ENCODE data around the gene KLHL14.
"Not testable (repeated sequence)": the region's sequence is repeated elsewhere in the genome, so short reads cannot be mapped to it uniquely, and the experiment has no call there.

KLHL14 gene

DNA sequence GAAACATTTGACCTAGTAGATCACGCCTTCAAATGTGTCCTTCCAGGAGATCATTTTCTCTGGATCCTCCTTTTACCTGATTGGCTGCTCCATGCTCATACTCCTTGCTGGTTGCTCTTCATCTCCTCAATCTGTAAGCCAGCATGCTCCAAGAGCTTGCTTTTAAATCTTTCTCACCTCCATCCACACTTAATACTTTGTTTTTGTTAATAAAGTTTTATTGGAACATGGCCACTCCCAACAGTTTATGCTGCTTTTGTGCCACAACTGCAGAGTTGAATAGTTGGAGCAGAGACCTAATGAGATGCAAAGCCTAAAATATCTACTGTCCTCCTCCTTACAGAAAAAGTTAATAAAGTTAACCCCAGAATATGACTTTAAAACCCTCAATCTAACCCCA is 60.0 kb downstream of the KLHL14 start:
- DNase-seq: no peak

DNA sequence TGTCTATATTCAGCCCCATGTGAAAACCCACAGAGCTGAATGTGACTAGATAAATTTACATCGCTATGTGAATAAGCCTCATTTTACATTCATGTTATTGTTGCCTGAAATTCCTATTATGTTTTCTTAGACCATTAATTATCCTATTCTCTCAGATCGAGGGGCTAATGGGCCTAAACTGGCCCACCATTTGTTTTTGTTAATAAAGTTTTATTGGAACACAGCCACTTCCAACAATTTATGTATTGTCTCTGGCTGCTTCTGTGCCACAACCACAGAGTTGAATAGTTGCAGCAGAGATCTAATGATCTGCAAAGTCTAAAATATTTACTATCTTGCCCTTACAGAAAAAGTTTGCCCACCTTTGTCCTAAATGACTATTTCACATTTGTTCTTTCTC is 61.0 kb downstream of the KLHL14 start:
- DNase-seq: no peak

GRCh38 chr18:32707586-32707985 is 65.2 kb downstream of the KLHL14 start:
- no peak for DNase-seq

DNA sequence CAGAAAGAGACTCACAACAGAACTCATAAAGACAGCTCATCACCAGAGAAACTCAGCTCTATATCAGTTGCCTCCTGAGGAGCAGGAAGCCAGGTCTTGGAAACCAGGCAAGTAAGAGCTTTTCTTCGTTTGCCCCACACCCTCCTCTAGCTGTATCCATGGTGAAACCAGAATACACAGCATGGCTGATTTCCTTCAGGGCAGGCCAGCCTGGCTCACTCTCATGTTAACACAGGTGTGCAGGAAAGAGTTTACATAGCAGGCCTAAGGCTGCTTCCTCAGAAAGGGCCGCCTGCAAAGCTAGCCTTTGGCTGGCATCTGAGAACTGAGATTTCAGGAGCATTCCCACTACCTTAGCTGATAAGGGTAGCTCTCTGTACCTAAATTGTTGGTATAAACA is 65.7 kb downstream of the KLHL14 start:
- DNase-seq: no peak

DNA sequence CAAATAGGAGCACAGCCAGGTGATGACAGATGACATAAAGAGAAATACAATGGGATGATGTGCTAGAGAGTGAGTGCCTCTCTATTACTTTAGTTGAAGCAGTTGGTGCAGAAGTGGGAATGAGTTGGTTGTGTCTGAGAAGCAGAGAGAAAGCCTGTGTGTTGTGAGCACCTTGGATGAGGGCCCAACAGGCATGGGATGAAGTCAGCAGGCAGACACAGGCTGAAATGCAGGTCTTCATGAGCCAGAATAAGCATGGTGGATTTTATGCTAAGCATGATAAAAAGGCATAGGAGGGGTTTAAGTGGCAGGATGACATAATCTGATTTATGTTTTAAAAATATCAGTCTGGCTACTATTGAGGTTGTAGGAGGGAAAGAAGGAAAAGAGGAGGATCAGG is 71.5 kb downstream of the KLHL14 start:
- DNase-seq: no peak

GRCh38 chr18:32698153-32698552 is 74.7 kb downstream of the KLHL14 start:
- no peak for DNase-seq

- no peak for DNase-seq
These were observed 76.4 kb downstream of the KLHL14 start for GRCh38 chr18:32696376-32696775.

GRCh38 chr18:32695534-32695933 is 77.3 kb downstream of the KLHL14 start:
- DNase-seq: no peak

DNA sequence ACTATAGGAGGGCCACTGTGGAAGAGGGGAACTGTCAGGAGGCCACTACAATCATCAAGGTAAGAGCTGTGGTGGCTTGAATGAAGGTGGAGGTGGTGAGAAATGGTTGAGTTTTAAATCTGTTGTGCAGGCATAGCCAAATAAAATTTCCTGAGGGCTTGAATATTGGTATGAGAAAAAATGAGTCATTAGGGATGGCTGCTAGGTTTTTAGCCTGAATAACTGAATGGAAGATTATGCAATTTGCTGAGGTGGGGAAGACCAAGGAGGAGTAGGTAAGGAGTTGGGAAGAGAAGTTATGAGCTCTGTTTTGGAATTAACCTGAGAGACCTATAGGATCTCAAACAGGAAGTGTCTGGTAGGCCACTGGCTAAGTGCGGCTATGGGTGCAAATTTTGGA is 84.0 kb downstream of the KLHL14 start:
- no peak for DNase-seq

DNA sequence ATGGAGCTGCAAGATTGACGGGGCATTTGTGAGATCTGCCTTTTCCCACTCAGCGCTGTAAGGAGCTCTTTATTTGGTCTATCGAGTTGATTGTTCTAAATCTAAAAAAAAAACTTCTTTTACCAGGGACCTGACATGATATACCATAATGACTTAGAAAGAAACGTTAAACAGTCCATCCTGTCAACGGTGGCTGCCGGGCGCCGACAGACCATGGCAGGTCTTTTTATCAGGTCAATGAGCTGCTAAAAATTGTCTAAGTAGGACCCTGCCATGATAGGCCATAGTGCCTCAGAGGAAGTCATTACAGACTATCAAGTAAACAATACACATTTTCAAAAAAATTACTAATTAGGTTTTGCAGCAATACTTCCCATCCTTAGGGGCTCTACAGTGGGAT is 87.9 kb downstream of the KLHL14 start:
- no peak for DNase-seq

DNA sequence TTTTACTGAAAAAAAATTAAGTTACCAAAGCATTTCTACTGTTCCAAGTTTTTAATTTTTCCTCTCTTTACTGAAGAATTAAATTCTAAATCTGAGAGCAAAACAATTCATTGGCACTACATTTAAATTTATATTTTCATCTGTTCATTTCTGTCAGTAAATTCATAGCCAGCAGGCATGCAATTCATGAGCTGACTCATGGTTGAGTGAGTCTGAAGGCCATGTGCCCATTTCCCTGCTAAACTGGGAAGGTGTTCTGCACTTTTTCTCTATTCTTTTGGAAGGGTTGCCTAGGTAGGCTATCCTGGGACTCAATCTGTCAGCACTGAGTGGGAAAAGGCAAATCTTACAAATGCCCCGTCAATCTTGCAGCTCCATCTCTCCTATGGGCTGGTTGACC is 88.7 kb downstream of the KLHL14 start:
- DNase-seq: no peak

DNA sequence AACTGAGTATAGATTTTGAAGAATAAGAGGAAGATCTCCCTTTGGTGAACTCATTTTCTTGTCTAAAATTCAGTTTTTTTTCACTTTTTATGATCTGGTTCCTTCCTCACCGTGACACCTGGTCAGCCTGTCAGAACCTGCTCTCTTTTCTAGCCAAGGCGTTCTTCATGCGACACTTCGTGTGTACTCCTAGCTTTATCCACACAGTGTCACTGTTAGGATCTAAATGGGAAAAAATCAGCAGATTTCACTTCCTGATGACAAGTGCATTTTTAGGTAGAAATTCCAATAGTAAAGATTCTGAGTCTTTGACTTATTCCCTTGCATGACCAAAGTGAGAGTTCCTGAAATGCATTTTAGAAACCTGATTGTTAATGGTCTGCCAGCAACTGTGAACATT is 89.8 kb downstream of the KLHL14 start:
- no peak for DNase-seq

GRCh38 chr18:32677578-32677977 is 95.2 kb downstream of the KLHL14 start:
- no peak for DNase-seq

GRCh38 chr18:32674491-32674890 is 98.3 kb downstream of the KLHL14 start:
- no peak for DNase-seq

- DNase-seq: no peak
These were observed 100.4 kb downstream of the KLHL14 start for GRCh38 chr18:32672398-32672797.

DNA sequence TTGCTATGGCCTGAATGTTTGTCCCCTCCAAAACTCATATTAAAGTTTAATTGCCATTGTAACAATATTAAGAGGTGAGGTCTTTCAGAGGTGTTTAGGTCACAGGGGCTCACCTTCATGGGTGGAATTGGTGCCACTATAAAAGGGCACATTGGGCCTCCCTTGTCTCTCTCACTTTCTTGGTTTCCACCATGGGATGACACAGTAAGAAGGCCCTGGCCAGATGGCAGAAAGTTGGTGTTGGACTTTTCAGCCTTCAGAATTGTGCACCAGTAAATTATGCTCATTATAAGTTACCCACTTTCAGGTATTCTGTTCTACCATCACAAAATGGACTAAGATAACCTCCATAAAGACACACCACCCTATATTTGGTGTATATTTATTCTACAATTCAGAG is 102.1 kb downstream of the KLHL14 start:
- DNase-seq: no peak

GRCh38 chr18:32669549-32670165 is 103.2 kb downstream of the KLHL14 start:
- no peak for DNase-seq

DNA sequence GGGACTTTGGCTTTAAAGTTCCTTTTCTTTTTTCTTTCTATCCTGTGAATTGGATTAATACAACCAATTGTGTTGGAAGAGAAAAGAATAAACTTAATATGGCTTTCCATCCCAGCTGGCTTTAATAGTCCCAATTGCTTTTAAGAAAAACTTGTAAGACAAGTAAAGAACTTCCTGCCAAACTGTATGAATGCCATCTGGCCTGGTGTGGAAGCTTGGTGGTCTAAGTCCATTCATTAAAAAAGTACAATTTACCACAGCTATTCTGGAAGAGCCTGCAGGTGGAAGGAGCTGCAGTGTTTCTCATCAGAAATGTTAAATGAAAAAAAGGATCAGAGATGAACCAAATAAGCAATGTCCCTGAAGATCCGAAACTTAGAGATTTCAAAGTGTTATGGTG is 103.9 kb downstream of the KLHL14 start:
- no peak for DNase-seq

GRCh38 chr18:32661486-32662299 is 111.1 kb downstream of the KLHL14 start:
- DNase-seq: no peak

DNA sequence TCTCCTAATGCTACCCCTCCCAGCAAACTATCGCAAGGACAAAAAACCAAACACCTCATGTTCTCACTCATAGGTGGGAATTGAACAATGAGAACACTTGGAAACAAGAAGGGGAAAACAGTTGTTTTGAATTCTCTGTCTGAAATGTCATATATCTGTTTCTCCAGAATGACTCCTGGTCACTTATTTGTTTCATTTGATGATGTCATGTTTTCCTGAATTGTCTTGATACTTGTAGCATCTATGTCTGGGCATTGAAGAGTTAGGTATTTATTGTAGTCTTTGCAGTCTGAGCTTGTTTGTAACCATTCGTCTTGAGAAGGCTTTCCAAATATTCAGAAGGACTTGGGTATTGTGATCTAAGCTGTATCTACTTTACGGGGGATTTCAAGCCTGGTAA is 118.3 kb downstream of the KLHL14 start:
- not testable (repeated sequence) for DNase-seq

DNA sequence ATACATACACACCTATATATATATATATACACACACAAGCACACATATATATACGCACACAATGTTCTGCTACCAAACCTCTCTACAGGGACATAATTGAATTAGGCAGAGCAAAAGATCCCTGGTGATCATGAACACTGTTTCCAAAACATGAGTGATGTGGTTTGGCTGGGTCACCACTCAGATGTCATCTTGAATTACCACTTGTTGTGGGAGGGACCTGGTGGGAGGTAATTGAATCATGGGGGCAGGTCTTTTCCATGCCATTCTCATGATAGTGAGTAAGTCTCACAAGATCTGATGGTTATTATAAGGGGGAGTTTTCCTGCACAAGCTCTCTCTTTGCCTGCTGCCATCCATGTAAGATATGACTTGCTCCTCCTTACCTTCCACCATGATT is 135.2 kb downstream of the KLHL14 start:
- not testable (repeated sequence) for DNase-seq

DNA sequence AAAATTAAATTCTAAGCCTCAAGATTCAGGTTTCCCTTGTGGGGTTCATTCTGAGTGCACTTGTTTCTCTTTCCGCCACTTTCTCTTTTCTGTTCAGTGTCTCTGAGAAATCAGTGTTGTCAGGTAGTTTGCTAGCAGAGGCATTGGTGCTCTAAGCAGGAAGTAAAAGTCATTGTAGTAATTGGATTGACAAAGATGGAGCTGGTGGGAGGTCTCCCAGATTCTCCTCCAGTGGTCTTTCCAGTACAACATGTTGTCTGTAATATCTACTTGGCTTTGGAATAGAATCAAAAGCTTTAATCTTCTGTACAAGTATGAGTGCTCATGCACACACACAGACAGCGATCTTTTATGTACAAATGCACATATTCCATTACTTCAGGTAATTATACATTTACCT is 135.6 kb downstream of the KLHL14 start:
- DNase-seq: no peak

DNA sequence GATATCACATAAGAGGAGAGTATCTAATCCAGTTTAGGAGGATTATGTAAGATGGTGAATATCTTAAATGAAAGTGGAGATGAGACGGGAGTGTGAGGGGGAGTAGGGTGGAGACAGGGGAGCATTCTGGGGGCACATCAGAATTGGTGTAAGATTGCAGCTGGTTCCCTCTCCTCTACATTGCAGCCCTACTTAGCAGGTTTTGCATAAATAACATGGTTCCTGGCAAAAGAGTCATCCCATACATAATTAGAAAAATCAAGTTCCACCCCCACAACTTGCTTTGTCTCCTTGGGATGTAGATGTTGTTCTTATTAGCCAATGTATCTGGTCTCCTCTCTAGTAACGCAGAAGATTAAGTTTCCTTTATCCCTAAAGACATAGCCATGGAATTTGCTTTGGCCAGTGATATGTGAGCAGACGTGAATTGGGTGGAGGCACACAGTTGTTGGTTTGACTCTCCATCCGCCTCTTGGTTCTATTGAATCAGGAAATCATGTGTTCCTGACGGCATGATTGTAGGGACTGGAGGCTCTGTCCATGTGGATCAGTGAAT is 137.9 kb downstream of the KLHL14 start:
- DNase-seq: no peak

- DNase-seq: no peak
These were observed 142.7 kb downstream of the KLHL14 start for GRCh38 chr18:32629981-32630700.

All from activated effector memory CD4-positive, alpha-beta T cell treated with anti-CD3 and anti-CD28 coated beads, Interleukin-2, amount 50 U/mL, for 16 hours (primary cell).